Right atrium auricular region (tissue), 2 donors: Measurements from ENCODE around the gene DICER1. TPM values are rescaled to one million over a fixed set of nuclear protein-coding genes. Genes with fewer than 3 reads are reported as not detected.

Experiments
- DNase-seq: peaks from one replicate; pipeline ENCODE4 v3.0.0-alpha.2; 2019; ENCODE audit warnings: low spot score
- H3K27ac ChIP-seq, 2 donors: fragments of 200-600 bp; sonication (generic); 1 replicate in 1 of 2; 2 replicates in 1 of 2; pipeline ENCODE4 v1.5.1; 2016 to 2019
- H3K27me3 ChIP-seq, 2 donors: fragments of 200-600 bp; sonication (generic); one replicate each; pipeline versions ENCODE4 v1.5.1 to v1.6.0; 2017 to 2019
- H3K36me3 ChIP-seq: fragments of 200-600 bp; sonication (generic); one replicate; pipeline ENCODE4 v1.5.1; 2016
- H3K4me1 ChIP-seq, 2 donors: fragments of 200-600 bp; sonication (generic); one replicate each; pipeline versions ENCODE4 v1.5.1 to v1.6.0; 2017 to 2019
- H3K4me3 ChIP-seq, 2 donors: fragments of 200-600 bp; sonication (generic); 1 replicate in 1 of 2; 2 replicates in 1 of 2; pipeline ENCODE4 v1.5.1; 2017 to 2019; ENCODE audit warnings: mild to moderate bottlenecking in 1 of 2, moderate library complexity in 1 of 2
- H3K9me3 ChIP-seq, 2 donors: fragments of 200-600 bp; sonication (generic); one replicate each; pipeline ENCODE4 v1.5.1; 2019
- total RNA-seq, 2 donors: library from RNA; depleted of rRNA; stranded (reverse); fragments of >200 nt; gene quantifications; one replicate each; pipeline ENCODE4 v1.1.0, GENCODE V29; 2016
- TF ChIP-seq, protein P1 (sequence below), 2 donors: fragments of 200-600 bp; sonication (generic); IDR thresholded peaks; one replicate each; pipeline ENCODE4 v1.5.1; 2019; ENCODE audit warnings: antibody characterized with exemption in 2 of 2

DICER1 gene
- total RNA-seq, 2 donors from 2014 or later = 15.9 to 23.0 TPM

DNA sequence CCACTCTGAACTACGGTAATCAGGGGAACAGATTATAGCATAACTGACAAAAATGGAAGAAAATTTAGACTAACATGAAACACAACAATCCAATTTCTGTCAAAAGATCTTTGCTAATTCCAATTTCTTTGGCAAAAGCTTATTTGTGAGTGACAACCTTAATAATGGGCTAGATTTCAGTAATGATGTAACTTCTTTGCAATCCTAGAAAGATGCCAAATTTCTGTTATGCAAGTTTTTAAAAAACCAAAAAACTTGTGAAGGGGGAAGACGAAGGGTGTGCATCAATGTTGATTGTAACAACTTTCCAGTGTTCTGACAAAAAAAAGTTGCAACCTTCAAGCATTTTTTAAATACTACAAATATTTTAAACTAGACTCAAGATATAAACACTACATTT lies 59.9 kb downstream of the DICER1 start:
- TF ChIP-seq, protein P1, sequence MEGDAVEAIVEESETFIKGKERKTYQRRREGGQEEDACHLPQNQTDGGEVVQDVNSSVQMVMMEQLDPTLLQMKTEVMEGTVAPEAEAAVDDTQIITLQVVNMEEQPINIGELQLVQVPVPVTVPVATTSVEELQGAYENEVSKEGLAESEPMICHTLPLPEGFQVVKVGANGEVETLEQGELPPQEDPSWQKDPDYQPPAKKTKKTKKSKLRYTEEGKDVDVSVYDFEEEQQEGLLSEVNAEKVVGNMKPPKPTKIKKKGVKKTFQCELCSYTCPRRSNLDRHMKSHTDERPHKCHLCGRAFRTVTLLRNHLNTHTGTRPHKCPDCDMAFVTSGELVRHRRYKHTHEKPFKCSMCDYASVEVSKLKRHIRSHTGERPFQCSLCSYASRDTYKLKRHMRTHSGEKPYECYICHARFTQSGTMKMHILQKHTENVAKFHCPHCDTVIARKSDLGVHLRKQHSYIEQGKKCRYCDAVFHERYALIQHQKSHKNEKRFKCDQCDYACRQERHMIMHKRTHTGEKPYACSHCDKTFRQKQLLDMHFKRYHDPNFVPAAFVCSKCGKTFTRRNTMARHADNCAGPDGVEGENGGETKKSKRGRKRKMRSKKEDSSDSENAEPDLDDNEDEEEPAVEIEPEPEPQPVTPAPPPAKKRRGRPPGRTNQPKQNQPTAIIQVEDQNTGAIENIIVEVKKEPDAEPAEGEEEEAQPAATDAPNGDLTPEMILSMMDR (IDR thresholded peaks at IDR 0.05) = no peak
- no peak for DNase-seq
- H3K4me3 ChIP-seq = no peak overlapping the region
- H3K36me3 ChIP-seq = peaks cover 49% of the 10 kb centered on the region
- peaks cover 0 to 29% of the 10 kb centered on the region in 2 donors for H3K4me1 ChIP-seq
- no peak overlapping the region for H3K27ac ChIP-seq
- H3K27me3 ChIP-seq = no peaks in the 10 kb centered on the region
- H3K9me3 ChIP-seq = no peaks in the 10 kb centered on the region

DNA sequence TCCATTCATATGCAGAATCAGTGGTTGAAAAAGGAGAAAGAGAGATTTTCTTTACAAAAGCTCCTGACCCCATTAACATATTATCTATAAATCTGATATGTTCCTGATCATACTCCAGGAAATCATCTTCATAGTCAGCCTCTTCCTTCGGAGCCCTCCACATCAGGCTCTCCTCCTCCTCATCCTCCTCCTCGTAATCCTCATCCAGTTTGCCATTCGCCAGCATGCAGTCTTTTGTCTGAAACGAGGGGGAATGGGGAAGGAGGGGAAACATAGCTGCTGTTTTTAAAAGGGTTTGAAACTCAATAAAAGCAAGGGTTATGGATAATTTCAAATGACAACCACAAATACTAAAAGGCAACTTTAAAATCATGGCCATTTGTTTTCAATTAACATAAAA lies 60.9 kb downstream of the DICER1 start:
- Histone ChIP-seq H3K36me3 (peaks cover 51% of the 10 kb centered on the region), H3K9me3 (no peaks in the 10 kb centered on the region), H3K27ac (no peak overlapping the region), H3K4me3 (no peak overlapping the region), H3K4me1 (peaks cover 0 to 22% of the 10 kb centered on the region in 2 donors), H3K27me3 (no peaks in the 10 kb centered on the region)
- TF ChIP-seq, protein P1 (IDR thresholded peaks at IDR 0.05) = no peak
- DNase-seq = no peak

DNA sequence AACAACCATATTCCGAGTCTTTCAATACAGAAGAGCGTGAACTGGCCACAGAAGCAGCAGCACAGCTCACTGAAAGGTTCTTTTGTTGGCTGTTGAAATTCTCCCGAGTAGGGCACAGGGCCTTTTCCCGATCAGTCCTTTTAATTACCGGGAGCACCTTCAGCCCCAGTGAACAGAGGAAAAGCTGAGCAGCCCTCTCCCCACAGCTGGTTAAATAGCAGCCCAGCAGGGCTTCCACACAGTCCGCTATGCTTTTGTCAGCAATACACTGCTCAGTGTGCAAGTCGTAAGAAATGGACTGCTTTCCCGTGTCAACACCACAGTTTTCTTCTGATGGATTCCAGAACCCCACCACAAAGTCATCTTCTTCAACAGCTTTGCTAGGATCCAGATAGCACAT lies 61.3 kb downstream of the DICER1 start:
- no peaks in the 10 kb centered on the region for H3K27me3 ChIP-seq
- H3K36me3 ChIP-seq = peaks cover 47% of the 10 kb centered on the region
- H3K4me1 ChIP-seq = peaks cover 0 to 19% of the 10 kb centered on the region in 2 donors

DNA sequence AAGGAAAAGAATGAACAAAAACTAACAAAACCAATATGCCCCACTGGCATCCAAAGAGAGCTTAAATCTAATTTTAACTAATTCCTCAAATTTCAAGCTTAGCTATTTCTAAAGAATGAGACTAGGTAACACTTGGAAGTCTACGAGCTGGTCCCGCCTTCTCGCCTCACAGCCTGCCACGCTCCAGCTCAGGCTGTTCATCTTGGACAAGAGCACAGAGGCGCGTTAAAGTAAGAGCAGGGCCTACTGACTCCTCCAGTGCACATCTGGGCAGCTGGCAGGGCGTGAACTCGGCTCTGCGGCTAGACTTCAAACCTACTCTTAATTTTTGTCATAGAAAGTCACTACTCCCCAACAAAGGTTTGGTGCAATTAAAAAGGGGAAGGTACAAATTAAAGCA lies 64.6 kb downstream of the DICER1 start:
- no peaks in the 10 kb centered on the region for H3K9me3 ChIP-seq
- DNase-seq = no peak
- TF ChIP-seq, protein P1 (IDR thresholded peaks at IDR 0.05) = no peak
- no peak overlapping the region for H3K4me3 ChIP-seq
- H3K27me3 ChIP-seq = no peaks in the 10 kb centered on the region
- H3K36me3 ChIP-seq = peaks cover 76% of the 10 kb centered on the region
- peaks cover 0 to 14% of the 10 kb centered on the region in 2 donors for H3K4me1 ChIP-seq
- no peak overlapping the region for H3K27ac ChIP-seq

More for the DNA sequence above, 61.3 kb downstream of the DICER1 start:
- TF ChIP-seq, protein P1 (IDR thresholded peaks at IDR 0.05) = no peak
- no peak for DNase-seq
- Histone ChIP-seq H3K27ac (no peak overlapping the region), H3K9me3 (no peaks in the 10 kb centered on the region), H3K4me3 (no peak overlapping the region)

DNA sequence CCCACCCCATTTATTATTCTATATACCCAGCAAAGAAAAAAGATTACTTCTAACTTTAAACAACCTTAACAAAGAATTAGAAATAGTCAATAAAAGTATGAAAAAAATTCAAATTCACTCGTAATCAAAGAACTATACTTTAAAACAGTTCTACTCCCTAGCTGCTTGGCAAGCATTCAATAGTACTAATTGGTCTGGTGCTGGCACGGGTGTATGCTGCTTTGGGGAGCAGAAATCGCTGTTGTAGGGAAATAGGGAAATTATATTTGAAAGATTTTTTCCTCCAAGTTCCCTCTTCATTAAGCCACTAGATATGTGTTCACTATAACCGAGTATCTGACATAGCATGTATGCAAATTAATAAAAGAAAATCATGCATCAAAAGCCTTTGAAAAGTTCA lies 65.7 kb downstream of the DICER1 start:
- Histone ChIP-seq H3K9me3 (no peaks in the 10 kb centered on the region), H3K4me3 (no peak overlapping the region), H3K36me3 (peaks cover 86% of the 10 kb centered on the region), H3K27me3 (no peaks in the 10 kb centered on the region), H3K27ac (no peak overlapping the region), H3K4me1 (peaks cover 0 to 7% of the 10 kb centered on the region in 2 donors)
- no peak for DNase-seq
- TF ChIP-seq, protein P1 (IDR thresholded peaks at IDR 0.05) = no peak

DNA sequence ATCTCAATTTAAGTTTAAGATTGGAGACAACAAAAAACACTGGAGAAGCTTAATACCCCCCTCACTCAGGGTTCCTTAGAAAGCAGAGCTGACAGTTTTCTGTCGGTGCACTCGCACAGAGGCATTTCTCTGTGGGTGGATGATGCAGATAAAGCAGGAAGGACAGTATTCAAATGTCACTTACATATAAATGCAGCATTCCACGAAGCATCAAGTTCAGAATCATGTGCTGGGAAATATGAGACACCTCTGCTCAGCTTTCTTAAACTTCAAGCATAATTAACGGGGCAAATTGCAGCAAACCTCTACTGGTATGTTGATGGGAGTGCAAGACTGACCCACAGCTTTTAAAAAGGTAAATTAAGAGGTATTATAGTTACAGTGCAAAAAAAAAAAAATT lies 68.7 kb downstream of the DICER1 start:
- Histone ChIP-seq H3K4me1 (peaks cover 0 to 6% of the 10 kb centered on the region in 2 donors), H3K27me3 (no peaks in the 10 kb centered on the region), H3K36me3 (peaks cover 75% of the 10 kb centered on the region), H3K9me3 (no peaks in the 10 kb centered on the region), H3K27ac (no peak overlapping the region), H3K4me3 (no peak overlapping the region)
- no peak for DNase-seq
- TF ChIP-seq, protein P1 (IDR thresholded peaks at IDR 0.05) = no peak
